ENCODE results near the gene ST8SIA1.
"Not testable (repeated sequence)": the region's sequence is repeated elsewhere in the genome, so short reads cannot be mapped to it uniquely, and the experiment has no call there.

The ST8SIA1 gene, protein sequence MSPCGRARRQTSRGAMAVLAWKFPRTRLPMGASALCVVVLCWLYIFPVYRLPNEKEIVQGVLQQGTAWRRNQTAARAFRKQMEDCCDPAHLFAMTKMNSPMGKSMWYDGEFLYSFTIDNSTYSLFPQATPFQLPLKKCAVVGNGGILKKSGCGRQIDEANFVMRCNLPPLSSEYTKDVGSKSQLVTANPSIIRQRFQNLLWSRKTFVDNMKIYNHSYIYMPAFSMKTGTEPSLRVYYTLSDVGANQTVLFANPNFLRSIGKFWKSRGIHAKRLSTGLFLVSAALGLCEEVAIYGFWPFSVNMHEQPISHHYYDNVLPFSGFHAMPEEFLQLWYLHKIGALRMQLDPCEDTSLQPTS

DNA sequence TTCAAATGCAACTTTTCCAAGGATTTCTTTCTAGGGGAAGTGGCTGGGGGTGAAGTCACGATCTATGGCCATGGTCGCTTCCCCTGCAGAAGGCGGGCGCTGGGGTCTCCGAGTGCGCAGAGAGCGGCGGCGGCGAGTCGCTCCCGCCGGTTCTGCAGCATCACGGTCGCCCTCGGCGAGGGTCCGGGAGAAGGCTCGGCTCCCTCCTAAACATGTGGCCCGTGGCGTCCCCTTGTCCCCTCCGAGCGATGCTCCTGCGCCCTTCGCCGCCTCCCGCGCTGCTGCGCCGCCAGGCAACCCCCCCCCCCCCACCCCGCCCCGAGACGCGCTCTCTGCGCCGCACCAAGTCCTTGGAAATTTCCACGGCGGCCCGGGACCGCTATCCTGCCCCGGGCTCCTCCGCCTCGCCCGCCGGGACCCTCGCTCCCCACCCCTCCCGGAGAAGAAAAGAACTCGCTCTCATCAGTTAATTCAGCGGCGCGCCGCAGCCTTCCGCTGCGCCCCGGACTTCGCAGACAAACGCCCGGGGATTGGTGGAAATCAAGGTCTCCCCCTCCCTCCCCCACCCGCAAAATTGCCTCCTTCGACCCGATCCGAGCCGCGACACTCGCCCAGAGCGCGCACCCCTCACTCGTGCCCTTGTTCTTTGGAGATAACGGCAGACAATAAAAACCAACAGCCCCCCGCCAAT, at the start of gene ST8SIA1:
Gene ST8SIA1 (minus strand): TSS at position 298 of the 691 bp plus-strand sequence. CDS start 475 bp downstream, outside the sequence.
- peak; percentile 34 for DNase-seq

DNA sequence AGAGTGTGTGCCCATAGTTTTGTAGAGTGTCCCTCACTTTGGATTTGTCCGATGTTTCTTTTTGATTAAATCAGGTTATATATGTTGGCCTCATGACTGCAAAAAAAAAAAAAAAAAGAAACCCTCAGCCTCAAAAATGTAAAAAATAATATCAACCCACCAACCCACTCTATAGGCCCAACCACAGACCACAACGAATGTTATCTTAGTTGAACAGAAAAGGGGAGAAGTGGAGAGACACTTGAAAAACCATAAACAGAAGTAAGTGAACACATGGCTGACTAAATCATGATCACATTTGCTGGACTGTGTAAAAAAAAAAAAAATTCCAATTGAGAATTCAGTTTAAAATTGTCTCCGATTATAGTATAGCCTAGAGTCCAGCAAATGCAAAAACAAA, 45.5 kb upstream of the ST8SIA1 start:
- no peak for DNase-seq

GRCh38 chr12:22377731-22378496, 43.4 kb upstream of the ST8SIA1 start:
- no peak for DNase-seq

- not testable (repeated sequence) for DNase-seq
Observed at GRCh38 chr12:22376596-22377150, 42.2 kb upstream of the ST8SIA1 start.

DNA sequence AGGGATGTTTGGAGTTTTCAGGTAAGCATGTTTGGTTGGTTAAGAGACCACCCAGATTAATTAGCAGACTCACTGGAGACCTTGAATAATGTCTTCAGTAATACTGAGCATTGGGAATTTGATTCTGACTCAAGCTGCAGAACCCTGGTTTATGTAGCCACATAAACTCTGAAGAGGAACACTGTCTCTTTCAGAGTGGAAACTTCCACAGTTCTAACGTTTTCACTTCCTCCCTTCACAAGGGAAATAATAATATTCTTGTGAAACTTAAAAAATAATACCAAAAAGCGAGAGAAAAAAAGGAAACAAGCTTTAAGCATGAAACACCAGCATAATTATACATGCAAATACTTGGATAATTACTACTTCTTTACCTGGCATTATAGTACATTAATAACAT, 40.0 kb upstream of the ST8SIA1 start:
- no peak for DNase-seq

DNA sequence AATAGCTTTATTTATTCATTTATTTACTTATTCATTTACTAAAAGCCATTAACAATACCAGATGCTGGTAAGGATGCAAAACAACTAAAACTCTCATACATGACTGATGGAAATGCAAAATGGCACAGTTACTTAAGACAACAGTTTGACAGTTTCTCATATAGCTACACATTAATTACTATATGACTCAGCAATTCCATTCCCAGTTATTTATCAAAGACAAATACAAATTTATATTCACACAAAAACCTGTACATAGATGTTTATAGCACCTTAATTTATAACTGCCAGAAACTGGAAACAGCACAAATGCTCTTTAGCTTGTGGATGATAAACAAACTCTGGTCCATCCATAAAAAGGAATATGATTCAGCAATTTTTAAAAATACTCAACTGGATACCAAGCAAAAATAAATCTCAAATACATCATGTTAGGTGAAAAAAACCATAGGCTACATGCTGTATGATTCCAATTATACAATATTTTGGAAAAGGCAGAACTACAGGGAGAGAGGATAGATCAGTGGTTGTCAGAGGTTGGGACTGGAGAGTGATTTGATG, 37.9 kb upstream of the ST8SIA1 start:
- no peak for DNase-seq

DNA sequence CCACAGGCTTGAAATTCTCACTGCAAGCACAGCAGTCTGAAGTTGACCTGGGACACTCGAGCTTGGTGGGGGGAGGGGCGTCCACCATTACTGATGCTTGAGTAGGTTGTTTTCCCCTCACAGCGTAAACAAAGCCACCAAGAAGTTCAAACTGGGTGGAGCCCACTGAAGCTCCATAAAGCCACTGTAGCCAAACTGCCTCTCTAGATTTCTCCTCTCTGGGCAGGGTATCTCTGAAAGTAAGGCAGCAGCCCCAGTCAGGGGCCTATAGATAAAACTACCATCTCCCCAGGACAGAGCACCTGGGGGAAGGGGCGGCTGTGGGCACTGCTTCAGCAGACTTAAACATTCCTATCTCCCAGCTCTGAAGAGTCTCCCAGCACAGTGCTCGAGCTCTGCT, 31.7 kb upstream of the ST8SIA1 start:
- DNase-seq: no peak

DNA sequence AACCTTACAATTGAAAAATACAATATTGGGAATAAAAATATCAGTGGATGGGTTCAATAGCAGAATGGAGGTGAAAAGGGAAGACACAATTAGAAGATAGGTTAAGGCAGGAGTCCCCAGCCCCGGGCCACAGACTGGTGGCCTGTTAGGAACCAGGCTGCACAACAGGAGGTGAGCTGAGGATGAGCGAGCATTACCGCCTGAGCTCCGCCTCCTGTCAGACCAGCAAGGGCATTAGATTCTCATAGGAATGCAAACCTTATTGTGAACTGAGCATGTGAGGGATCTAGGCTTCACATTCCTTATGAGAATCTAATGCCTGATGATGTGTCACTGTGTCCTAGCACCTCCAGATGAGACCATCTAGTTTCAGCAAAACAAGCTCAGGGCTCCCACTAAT, 27.3 kb upstream of the ST8SIA1 start:
- DNase-seq: no peak

- DNase-seq: no peak
Observed at GRCh38 chr12:22360774-22361173, 26.3 kb upstream of the ST8SIA1 start.

GRCh38 chr12:22357531-22357930, 23.0 kb upstream of the ST8SIA1 start:
- DNase-seq: no peak

DNA sequence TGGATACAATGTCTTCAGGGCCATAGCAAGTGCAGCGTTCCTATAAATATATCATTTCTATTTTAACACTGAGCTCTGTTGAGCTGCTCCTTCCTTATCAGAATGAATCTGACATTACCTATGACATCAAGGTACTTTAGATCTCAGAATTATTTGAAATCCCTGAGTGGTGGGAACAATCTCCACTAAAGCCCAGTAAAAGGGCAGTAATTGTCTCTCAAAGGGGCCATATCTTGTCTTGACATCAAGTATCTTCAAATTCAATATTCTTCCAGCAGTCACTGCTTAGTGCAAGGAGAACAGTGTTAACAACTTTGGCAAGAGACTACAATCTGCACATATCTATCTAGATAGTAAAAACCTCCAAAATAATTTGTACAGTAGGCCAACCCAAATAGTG, 21.7 kb upstream of the ST8SIA1 start:
- no peak for DNase-seq

DNA sequence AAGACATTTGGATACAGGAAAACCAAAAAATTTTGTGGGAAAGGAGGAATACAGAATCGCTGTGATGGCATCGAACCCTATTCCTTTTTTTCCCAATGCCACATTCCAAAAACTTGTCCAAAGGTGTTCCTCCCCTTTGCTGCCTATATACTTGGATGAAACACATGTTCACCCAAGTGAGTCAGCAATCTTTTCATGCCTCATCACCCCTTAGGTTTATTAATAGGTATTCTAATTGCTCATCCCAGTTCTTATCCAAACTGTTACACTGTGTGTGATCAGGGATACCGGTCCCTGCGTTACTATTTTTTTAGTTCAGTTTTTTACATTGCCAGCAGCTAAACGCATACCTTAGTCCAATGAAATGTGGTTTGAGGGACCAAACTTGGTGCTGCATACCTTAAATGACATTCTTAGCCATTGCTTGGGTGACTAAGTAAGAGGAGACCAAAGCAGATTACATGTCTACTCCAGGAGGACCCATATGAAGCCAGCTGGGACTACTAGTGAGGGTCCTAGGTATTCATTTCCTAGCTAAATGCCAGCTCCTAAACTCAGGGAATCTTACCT, 20.6 kb upstream of the ST8SIA1 start:
- no peak for DNase-seq

GRCh38 chr12:22353615-22354325, 19.3 kb upstream of the ST8SIA1 start:
- no peak for DNase-seq

- no peak for DNase-seq
Observed at GRCh38 chr12:22350886-22351285, 16.4 kb upstream of the ST8SIA1 start.

DNA sequence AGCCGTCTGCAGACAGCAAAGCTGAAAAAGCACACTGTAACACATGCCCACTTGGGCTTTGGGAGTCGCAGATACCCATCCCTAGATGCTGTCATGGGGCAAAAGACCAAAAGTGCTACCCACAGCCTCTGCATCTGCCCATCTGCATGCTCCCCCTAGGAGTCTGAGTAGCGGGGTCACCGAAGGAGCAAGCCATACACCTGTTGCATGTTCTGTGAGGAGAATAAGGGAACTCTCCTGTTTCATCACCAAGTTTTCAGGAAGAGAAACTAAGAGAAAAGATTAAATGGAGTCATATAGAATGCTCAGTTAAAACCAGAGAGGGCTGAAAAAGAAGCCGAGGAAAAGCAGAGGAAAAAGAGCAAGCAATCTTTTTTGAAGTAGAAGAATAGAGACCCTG, 13.7 kb upstream of the ST8SIA1 start:
- no peak for DNase-seq

GRCh38 chr12:22340143-22340542, 5.6 kb upstream of the ST8SIA1 start:
- DNase-seq: no peak

GRCh38 chr12:22339691-22340090, 5.2 kb upstream of the ST8SIA1 start:
- DNase-seq: no peak

- no peak for DNase-seq
Observed at GRCh38 chr12:22335794-22336166, 1.3 kb upstream of the ST8SIA1 start.

- DNase-seq: no peak
Observed at GRCh38 chr12:22333713-22334409, 646 bp downstream of the ST8SIA1 start.

GRCh38 chr12:22333186-22333712, 1.3 kb downstream of the ST8SIA1 start:
- DNase-seq: no peak

DNA sequence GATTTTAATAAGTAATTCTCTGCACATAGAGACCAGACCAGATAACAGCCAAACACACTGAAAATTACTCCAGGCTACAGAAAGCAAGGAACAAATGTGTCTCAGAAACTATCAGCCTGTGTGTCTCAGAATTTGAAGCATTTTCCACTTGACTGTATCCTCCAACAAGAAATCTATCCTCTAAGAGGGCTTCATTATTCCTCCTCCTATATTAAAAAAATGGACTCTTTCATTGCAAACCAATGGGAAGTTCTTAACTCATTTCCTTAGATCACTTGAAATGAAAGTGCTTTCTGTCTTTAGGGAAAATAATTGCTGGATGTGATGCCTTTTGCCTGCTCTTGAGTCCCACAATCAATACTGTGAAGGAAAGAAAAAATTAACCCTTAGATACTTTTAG, 2.3 kb downstream of the ST8SIA1 start:
- no peak for DNase-seq
